NCI-H2107 treated with DMSO at 0.1 percent for 48 hours (cell line): ENCODE data around the gene KRTAP15-1.

Experiments used
- DNase-seq: peaks from one replicate; lab custom pipeline; 2025; ENCODE audit not compliant: unreplicated experiment; lab: John Stamatoyannopoulos, UW

The KRTAP15-1 gene

GRCh38 chr21:30486180-30486579, 46.1 kb downstream of the KRTAP15-1 start:
- DNase-seq, result no peak

GRCh38 chr21:30487336-30487735, 47.3 kb downstream of the KRTAP15-1 start, which contains the start of gene KRTAP19-2:
Gene KRTAP19-2, minus strand, starts transcription at chr21:30487436. Its CDS starts 88 bp downstream, at chr21:30487348.
- no peak for DNase-seq
